GM19467 (cell line): Measurements from ENCODE around the gene MBD2.
"Not testable (repeated sequence)": the region's sequence is repeated elsewhere in the genome, so short reads cannot be mapped to it uniquely, and the experiment has no call there.

Source experiments
- ATAC-seq: cut with Tn5 transposase; IDR thresholded peaks from one replicate; pipeline ENCODE4 v1.9.1; 2021; ENCODE audit warnings: mild to moderate bottlenecking, moderate library complexity; ENCODE audit not compliant: unreplicated experiment

The MBD2 gene

DNA sequence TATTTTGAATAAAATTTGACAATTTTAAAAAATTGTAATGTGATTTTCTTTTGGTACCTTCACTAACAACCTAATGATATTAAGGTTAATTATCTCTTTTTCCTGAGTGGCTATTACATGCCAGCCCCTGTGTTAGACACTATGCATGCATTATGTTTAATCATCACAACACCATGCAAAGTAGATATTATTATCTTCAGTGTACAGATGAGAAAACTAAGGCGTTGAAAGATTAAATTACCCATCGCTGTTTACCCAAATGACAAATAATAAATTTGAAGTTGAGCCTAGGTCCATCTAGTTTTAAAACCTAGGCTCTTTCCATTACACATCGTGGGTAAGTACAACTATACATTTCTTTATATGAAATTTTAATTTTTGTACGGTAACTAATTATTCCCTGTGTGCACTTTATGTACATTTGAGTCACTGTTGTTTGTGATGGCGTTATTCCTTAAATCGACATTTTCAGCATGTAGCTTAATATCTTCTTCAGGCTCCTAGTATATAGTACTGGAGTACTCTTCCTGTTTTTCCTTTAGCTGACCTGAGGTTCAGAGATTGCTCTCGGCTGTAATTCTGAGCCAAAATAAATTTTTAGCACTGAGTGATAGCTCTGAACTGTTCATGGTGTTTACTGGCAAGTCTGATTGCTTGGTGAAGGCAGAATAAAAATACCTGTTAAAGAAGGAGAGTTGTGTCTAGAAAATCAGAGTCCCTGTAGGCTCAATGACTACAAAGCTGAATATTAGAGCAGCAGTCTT lies 13.9 kb upstream of the MBD2 start:
- no peak for ATAC-seq

DNA sequence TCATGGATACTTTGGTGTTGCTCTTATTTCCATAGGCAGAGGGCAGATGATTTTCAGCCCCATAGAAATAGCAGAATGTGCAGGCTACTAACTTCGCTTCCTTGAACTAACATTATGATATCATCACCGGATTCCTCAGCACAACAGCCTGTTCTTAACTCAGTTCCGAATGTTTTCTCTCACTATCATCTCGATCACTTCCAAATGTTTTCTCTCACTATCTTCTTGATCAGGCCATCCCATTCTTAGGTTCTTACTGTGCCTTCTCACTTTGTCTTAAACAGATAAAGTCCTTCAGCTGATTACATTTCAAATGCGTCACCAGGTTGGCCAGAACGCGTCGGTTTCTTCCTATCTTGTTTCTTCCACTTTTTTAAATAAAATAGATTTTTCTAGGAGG lies 11.4 kb upstream of the MBD2 start:
- ATAC-seq: no peak

DNA sequence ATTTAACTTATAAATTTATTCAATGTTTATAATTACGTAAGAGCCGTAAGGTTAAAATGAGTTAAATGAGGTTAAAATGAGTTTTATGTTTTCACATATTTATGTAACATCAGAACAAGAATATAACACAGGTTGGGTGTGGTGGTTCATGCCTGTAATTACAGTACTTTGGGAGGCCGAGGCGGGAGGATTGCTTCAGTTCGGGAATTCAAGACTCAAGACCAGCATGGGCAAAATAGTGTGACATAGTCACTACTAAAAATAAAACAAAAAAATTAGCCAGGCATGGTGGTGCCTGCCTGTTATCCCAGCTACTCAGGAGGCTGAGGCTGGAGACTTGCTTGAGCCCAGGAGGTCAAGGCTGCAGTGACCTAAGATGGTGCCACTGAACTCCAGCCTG lies 9.3 kb upstream of the MBD2 start:
- ATAC-seq: no peak

DNA sequence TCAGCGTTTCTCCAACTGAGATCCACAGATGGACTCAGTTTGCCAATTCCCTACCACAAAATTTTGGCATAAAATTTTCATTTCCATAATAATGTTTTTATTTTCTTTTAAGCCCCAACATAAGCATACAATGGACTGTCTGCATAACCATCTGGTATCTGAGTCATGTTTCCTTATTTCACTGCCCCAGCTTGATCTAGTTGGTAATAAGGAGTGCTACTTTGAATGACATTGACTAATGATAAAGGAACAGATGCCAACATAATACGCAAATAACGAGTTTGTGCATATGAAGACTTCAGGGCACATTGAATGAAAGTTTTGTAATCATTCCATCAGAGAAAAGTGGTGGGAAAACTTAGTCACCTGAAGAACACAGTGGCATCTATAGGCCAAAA lies 8.8 kb upstream of the MBD2 start:
- ATAC-seq: no peak

- ATAC-seq: no peak
Observed at GRCh38 chr18:54232485-54233227, 8.2 kb upstream of the MBD2 start.

DNA sequence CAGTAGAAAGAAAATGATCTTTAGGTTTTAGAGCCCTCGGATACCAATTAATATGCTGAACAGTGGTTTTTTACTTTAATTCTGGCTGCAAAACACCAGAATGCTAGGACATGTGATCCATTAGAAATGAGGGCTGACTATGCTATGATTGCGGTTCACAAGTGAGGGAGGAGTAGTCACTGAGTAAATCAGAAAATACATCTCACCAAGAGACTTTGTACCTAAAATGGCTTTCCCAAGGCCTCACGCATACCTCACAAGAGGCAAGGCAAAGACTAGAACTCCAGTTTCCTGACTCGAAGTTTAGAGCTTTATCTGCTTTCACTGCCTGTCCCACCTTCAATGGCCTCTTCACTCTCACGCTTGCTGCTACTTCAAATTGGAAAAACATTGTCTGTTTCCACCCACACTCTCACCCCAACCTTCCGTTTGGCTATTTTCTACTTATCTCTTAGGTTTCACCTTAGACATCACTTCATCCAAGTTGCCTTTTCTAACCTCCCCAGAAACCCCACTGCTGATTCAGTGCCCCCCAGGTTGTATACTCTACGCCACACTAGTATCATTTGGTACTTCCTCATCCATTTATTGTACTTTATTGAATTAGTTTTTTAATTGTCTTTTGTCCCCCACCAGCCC lies 5.1 kb upstream of the MBD2 start:
- no peak for ATAC-seq

GRCh38 chr18:54228364-54228763 lies 3.9 kb upstream of the MBD2 start:
- no peak for ATAC-seq

DNA sequence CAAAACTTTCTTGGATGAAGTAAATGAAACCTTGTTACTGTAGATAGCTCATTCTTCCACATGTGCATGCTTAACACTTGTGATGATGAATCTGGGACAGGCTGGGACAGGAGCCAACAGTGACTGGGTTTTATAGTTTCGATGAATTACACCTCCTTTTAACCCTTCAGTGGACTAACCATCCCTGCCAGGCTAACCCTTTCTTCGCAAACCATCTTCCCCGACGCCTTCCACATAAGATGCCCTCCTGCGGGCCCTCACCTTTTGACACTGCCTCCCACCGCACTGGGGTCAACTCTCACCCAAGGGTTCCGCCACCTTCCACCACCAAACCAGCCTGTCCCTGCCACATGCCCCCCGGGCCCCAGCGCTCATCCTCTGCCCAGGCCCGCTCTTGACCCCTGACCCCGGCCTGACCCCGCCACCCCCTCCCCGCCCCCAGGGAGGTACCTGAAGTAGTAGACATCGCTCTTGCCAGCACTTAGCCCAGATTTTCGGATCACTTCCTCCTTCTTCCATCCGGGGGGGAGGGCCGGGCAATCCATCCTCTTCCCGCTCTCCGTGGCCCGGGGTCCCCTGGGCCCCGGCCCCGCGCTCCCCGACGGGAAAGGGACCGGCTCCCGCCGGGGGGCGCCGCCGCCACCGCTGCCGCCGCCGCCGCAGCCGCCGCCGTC lies 764 bp downstream of the MBD2 start:
- ATAC-seq: peak; percentile 8

DNA sequence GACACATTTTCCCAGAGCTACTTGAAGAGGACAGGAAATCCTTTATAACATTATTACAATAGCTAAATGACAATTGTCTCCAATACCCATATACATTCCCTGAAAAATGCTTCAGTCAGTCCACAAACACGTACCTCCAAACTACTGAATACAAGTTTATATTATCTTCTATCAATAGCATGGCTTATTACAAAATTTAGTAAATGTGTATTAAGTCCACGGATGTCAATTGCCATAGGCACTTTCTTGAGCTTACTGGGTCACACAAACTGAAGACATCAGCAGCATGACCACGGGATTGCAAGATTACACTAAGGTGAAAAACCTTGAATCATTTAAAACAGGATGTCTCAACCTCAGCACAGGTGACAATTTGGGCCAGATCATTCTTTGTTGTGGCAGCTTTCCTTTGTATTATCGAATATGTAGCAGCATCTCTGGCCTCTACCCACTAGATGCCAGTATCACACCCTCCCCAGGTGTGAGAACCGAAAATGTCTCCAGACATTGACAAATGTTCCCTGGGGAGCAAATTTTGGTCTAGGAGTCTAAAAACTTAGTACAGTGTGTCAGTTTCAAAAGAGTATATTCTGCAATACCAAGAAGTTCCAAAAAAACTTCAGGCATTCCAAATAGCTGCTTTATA lies 1.4 kb downstream of the MBD2 start:
- peak; percentile 35 for ATAC-seq

GRCh38 chr18:54220406-54220805 lies 4.1 kb downstream of the MBD2 start:
- ATAC-seq: no peak

- not testable (repeated sequence) for ATAC-seq
Observed at GRCh38 chr18:54218803-54219202, 5.7 kb downstream of the MBD2 start.

GRCh38 chr18:54218299-54218698 lies 6.2 kb downstream of the MBD2 start:
- no peak for ATAC-seq

- peak; percentile 46 for ATAC-seq
Observed at GRCh38 chr18:54217624-54218023, 6.8 kb downstream of the MBD2 start.

GRCh38 chr18:54215069-54215468 lies 9.4 kb downstream of the MBD2 start:
- ATAC-seq: no peak

- ATAC-seq: peak; percentile 35
Observed at GRCh38 chr18:54210463-54210862, 14.0 kb downstream of the MBD2 start.

GRCh38 chr18:54209471-54210180 lies 14.8 kb downstream of the MBD2 start:
- ATAC-seq: peak; percentile 78

DNA sequence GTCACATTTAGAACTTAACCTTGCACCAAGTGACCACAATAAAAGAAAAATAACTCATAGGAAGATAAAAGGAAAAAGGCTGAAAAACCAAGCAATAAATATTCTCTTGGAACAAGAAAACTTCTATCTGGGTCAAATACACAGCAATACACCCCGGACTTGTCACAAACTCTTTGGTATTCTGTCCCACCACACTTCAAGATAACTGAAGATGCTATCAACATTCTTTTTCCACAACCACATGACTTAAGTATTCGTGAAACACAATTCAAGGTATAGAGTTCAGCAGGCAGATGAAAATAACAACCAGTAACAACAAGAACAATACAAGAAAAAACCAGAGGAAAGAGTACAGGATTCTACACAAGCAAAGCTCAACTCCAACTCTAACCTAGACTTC lies 18.0 kb downstream of the MBD2 start:
- ATAC-seq: no peak

GRCh38 chr18:54205959-54206358 lies 18.5 kb downstream of the MBD2 start:
- no peak for ATAC-seq

DNA sequence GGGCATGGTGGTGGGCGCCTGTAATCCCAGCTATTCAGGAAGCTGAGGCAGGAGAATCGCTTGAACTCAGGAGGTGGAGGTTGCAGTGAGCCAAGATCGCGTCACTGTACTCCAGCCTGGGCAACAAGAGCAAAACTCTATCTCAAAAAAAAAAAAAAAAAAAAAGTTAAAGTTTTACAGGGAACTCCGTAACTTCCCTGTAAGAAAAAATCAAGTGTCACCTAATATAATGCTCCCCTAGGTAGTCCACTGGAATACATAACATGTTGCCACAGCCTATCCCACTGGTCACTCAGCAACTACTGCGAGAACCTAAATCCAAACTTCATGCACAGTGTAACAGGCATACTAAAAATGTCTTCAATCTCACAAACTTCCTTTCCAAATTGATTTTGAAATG lies 19.0 kb downstream of the MBD2 start:
- not testable (repeated sequence) for ATAC-seq

GRCh38 chr18:54204883-54205282 lies 19.6 kb downstream of the MBD2 start:
- no peak for ATAC-seq
